Caco-2 (cell line): Measurements from ENCODE around the gene CDH13. TPM values are rescaled to one million over a fixed set of nuclear protein-coding genes. Genes with fewer than 3 reads are reported as not detected.

Experiments used
- BruUV-seq: library from RNA; stranded (reverse); fragments of 400-500 nt; replicated peaks from 2 replicates; lab custom pipeline; 2021; lab: Mats Ljungman, UMichigan
- CTCF ChIA-PET: fragments of 300-600 bp; sonication (Branson Sonifier 250); formaldehyde crosslinking; loops from one replicate; lab custom pipeline; 2022; ENCODE audit warnings: antibody characterized with exemption; lab: Charles Lee
- POLR2A ChIA-PET: fragments of 300-600 bp; sonication (Branson Sonifier 250); formaldehyde crosslinking; loops from one replicate; lab custom pipeline; 2022; ENCODE audit warnings: antibody characterized with exemption; lab: Charles Lee
- DNase-seq, 2 experiments: peaks; one replicate each; pipeline versions ENCODE4 v3.0.0 to v3.0.0-alpha.2; 2020 to 2022
- H3K27me3 ChIP-seq: replicated peaks from 2 replicates; pipeline ENCODE4 v1.6.0; 2011; ENCODE audit warnings: low read length; ENCODE audit not compliant: control insufficient read depth, insufficient read depth
- H3K36me3 ChIP-seq: 2 replicates; pipeline ENCODE4 v1.5.1; 2011; ENCODE audit warnings: low read length; ENCODE audit not compliant: control insufficient read depth, insufficient read depth
- H3K4me1 ChIP-seq: fragments of 250-450 bp; sonication (Bioruptor Pico); 2 replicates; pipeline ENCODE4 v1.5.1; 2020; ENCODE audit warnings: mild to moderate bottlenecking
- H3K4me3 ChIP-seq: 2 replicates; pipeline ENCODE4 v1.5.1; 2011; ENCODE audit warnings: low read depth, mild to moderate bottlenecking, control low read depth, low read length
- H3K9me3 ChIP-seq: fragments of 250-450 bp; sonication (Bioruptor Pico); 2 replicates; pipeline ENCODE4 v1.5.1; 2020; ENCODE audit warnings: mild to moderate bottlenecking, moderate library complexity
- H3K27ac Mint-ChIP-seq: one replicate; pipeline ENCODE4 v1.8.0; 2022; ENCODE audit warnings: mixed read lengths; ENCODE audit not compliant: unreplicated experiment
- H3K27me3 Mint-ChIP-seq: one replicate; pipeline ENCODE4 v1.8.0; 2022; ENCODE audit warnings: mixed read lengths; ENCODE audit not compliant: insufficient read depth, unreplicated experiment
- H3K36me3 Mint-ChIP-seq: one replicate; pipeline ENCODE4 v1.8.0; 2022; ENCODE audit warnings: mild to moderate bottlenecking, mixed read lengths; ENCODE audit not compliant: insufficient read depth, unreplicated experiment
- H3K4me1 Mint-ChIP-seq: one replicate; pipeline ENCODE4 v1.8.0; 2022; ENCODE audit warnings: low read depth, mixed read lengths; ENCODE audit not compliant: unreplicated experiment
- H3K4me3 Mint-ChIP-seq: one replicate; pipeline ENCODE4 v1.8.0; 2022; ENCODE audit warnings: mild to moderate bottlenecking, moderate library complexity, mixed read lengths; ENCODE audit not compliant: unreplicated experiment
- H3K9me3 Mint-ChIP-seq: one replicate; pipeline ENCODE4 v1.8.0; 2022; ENCODE audit warnings: mixed read lengths; ENCODE audit not compliant: unreplicated experiment
- CTCF ChIP-seq, 2 experiments: fragments of 200-600 bp in 1 of 2; IDR thresholded peaks; 1 replicate in 1 of 2; 2 replicates in 1 of 2; pipeline versions ENCODE4 v1.5.1 to v1.8.0; 2011 to 2022; ENCODE audit warnings: antibody characterized with exemption in 1 of 2, control low read depth in 1 of 2, inconsistent platforms in 1 of 2, low read depth in 1 of 2, low read length in 1 of 2, mild to moderate bottlenecking in 1 of 2, moderate library complexity in 1 of 2; ENCODE audit not compliant: insufficient read depth in 1 of 2, severe bottlenecking in 1 of 2, unreplicated experiment in 1 of 2
- intact Hi-C: fragments of 100-400 bp; cut with micrococcal nuclease; formaldehyde crosslinking; loops from one replicate; pipeline ENCODE4 v1.10.0; 2022; ENCODE audit not compliant: unreplicated experiment
- total RNA-seq: library from RNA; stranded (reverse); gene quantifications from 2 replicates; pipeline ENCODE4 v1.2.3, GENCODE V29; 2022

CDH13 gene
- total RNA-seq, 1 experiment from 2014 or later, result 2.2 TPM

- POLR2A ChIA-PET, result no interaction called here
- no TSS peak for BruUV-seq
- Histone ChIP-seq H3K36me3 (no peaks in the 10 kb centered on the region), H3K4me3 (no peak overlapping the region), H3K9me3 (0 out of 2 replicates have a peak, but pooled peaks cover 10% of the 10 kb centered on the region), H3K4me1 (no peaks in the 10 kb centered on the region), H3K27me3 (no peaks in the 10 kb centered on the region)
- no peaks in the 10 kb centered on the region for H3K4me1 Mint-ChIP-seq
- no peaks in the 10 kb centered on the region for H3K36me3 Mint-ChIP-seq
- intact Hi-C loops, result no loop called here
- DNase-seq, result no peak
- H3K4me3 Mint-ChIP-seq, result no peak overlapping the region
- CTCF ChIA-PET, result no interaction called here
- H3K27ac Mint-ChIP-seq, result no peak overlapping the region
- H3K27me3 Mint-ChIP-seq, result peaks cover 2% of the 10 kb centered on the region
- H3K9me3 Mint-ChIP-seq, result peaks cover 15% of the 10 kb centered on the region
- no peak for TF ChIP-seq CTCF (IDR thresholded peaks at IDR 0.05; ENCODE audit: insufficient read depth in 1 of 2, low read depth in 1 of 2, low read length in 1 of 2, severe bottlenecking in 1 of 2, unreplicated experiment in 1 of 2)
These were observed 1213.4 kb downstream of the CDH13 start for GRCh38 chr16:83840060-83840617.

GRCh38 chr16:83842291-83842690 is 1215.5 kb downstream of the CDH13 start:
- H3K36me3 ChIP-seq, result no peaks in the 10 kb centered on the region
- H3K9me3 Mint-ChIP-seq, result peaks cover 15% of the 10 kb centered on the region
- BruUV-seq, result no TSS peak
- no peak overlapping the region for H3K4me3 ChIP-seq
- H3K4me3 Mint-ChIP-seq, result no peak overlapping the region
- no peaks in the 10 kb centered on the region for H3K4me1 ChIP-seq
- H3K9me3 ChIP-seq, result 0 out of 2 replicates have a peak, but pooled peaks cover 10% of the 10 kb centered on the region
- no peaks in the 10 kb centered on the region for H3K36me3 Mint-ChIP-seq
- ChIA-PET POLR2A (no interaction called here), CTCF (interaction anchor here (0.6 kb wide), 1 partner anchor 26 kb away, joined by 5 read pairs; no protein-coding TSS in a partner anchor)
- H3K27me3 Mint-ChIP-seq, result peaks cover 5% of the 10 kb centered on the region
- no peak overlapping the region for H3K27ac Mint-ChIP-seq
- no peaks in the 10 kb centered on the region for H3K27me3 ChIP-seq
- no peak for DNase-seq
- H3K4me1 Mint-ChIP-seq, result no peaks in the 10 kb centered on the region
- intact Hi-C loops, result no loop called here
- TF ChIP-seq CTCF (IDR thresholded peaks at IDR 0.05; ENCODE audit: insufficient read depth in 1 of 2, low read depth in 1 of 2, low read length in 1 of 2, severe bottlenecking in 1 of 2, unreplicated experiment in 1 of 2), result no peak

- no peaks in the 10 kb centered on the region for H3K36me3 ChIP-seq
- no TSS peak for BruUV-seq
- ChIA-PET POLR2A (no interaction called here), CTCF (no interaction called here)
- intact Hi-C loops, result no loop called here
- peaks cover 15% of the 10 kb centered on the region for H3K9me3 Mint-ChIP-seq
- H3K4me1 ChIP-seq, result no peaks in the 10 kb centered on the region
- TF ChIP-seq CTCF (IDR thresholded peaks at IDR 0.05; ENCODE audit: insufficient read depth in 1 of 2, low read depth in 1 of 2, low read length in 1 of 2, severe bottlenecking in 1 of 2, unreplicated experiment in 1 of 2), result no peak
- H3K4me3 Mint-ChIP-seq, result no peak overlapping the region
- DNase-seq, result no peak
- no peaks in the 10 kb centered on the region for H3K27me3 ChIP-seq
- H3K36me3 Mint-ChIP-seq, result no peaks in the 10 kb centered on the region
- H3K27me3 Mint-ChIP-seq, result peaks cover 5% of the 10 kb centered on the region
- H3K27ac Mint-ChIP-seq, result no peak overlapping the region
- no peak overlapping the region for H3K4me3 ChIP-seq
- H3K4me1 Mint-ChIP-seq, result no peaks in the 10 kb centered on the region
- 0 out of 2 replicates have a peak, but pooled peaks cover 10% of the 10 kb centered on the region for H3K9me3 ChIP-seq
These were observed 1216.2 kb downstream of the CDH13 start for GRCh38 chr16:83842756-83843507.
